ENCODE data around the gene LRCH3. TPM values are rescaled to one million over a fixed set of nuclear protein-coding genes. Genes with fewer than 3 reads are reported as not detected.

Gene LRCH3
- total and polyA plus RNA-seq, 12 donors: 7.1 to 33.2 (median 26.3) TPM

DNA sequence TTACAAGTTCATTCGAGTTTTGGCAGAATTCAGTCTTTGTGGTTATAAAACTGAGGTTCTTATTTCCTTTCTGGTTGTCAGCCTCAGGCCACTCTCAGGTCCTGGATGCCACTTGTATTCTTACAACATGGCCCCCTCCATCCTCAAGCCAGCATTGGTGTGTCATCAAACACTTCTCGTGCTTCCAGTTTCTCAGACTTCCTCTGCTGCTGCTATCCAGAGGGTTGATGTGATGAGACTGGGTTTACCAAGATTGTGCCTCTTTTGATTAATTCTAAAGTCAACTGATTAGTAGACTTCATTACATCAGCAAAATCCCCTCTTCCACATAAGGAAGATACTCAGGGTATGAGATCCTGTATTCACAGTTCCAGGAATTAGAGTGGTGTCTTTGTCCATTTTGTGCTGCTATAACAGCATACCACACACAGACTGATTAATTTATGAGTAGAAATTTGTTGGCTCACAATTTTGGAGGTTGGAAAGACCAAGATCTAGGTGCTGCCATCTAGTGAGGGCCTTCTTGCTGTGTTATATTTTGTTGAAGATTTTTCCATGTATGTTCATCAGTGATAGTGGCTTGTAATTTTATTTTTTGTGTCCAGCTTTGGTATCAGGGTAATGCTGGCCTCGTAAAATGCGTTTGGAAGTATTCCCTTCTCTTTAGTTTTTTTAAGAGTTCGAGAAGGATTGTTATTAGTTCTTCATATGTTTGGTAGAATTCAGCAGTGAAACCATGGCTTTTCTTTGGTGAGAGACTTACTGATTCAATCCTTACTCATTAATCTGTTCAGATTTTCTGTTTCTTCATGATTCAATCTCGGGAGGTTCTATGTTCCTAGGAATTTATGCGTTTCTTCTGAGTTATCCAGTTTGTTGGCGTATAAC, 11.1 kb downstream of the LRCH3 start:
- no peaks in the 10 kb centered on the region for H3K9me3 ChIP-seq
- intact Hi-C loops (cut with DNase I): no loop called here
- no peak for DNase-seq
- no peak overlapping the region for H3K27ac ChIP-seq
- TF ChIP-seq, protein P1, sequence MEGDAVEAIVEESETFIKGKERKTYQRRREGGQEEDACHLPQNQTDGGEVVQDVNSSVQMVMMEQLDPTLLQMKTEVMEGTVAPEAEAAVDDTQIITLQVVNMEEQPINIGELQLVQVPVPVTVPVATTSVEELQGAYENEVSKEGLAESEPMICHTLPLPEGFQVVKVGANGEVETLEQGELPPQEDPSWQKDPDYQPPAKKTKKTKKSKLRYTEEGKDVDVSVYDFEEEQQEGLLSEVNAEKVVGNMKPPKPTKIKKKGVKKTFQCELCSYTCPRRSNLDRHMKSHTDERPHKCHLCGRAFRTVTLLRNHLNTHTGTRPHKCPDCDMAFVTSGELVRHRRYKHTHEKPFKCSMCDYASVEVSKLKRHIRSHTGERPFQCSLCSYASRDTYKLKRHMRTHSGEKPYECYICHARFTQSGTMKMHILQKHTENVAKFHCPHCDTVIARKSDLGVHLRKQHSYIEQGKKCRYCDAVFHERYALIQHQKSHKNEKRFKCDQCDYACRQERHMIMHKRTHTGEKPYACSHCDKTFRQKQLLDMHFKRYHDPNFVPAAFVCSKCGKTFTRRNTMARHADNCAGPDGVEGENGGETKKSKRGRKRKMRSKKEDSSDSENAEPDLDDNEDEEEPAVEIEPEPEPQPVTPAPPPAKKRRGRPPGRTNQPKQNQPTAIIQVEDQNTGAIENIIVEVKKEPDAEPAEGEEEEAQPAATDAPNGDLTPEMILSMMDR (IDR thresholded peaks at IDR 0.05): peak in 6 of 9 donors; percentile 16 to 44 (median 30)
- ATAC-seq: peak in 1 of 8 donors; percentile 44
- no peak overlapping the region for H3K4me3 ChIP-seq
- peaks cover 7 to 52% (median 27%) of the 10 kb centered on the region in 9 donors for H3K4me1 ChIP-seq
- 67 to 76% methylated on average over 8 of the region's 8 CpGs for WGBS, 2 donors
- no peaks in the 10 kb centered on the region for H3K36me3 ChIP-seq
- no peaks in the 10 kb centered on the region for H3K27me3 ChIP-seq

DNA sequence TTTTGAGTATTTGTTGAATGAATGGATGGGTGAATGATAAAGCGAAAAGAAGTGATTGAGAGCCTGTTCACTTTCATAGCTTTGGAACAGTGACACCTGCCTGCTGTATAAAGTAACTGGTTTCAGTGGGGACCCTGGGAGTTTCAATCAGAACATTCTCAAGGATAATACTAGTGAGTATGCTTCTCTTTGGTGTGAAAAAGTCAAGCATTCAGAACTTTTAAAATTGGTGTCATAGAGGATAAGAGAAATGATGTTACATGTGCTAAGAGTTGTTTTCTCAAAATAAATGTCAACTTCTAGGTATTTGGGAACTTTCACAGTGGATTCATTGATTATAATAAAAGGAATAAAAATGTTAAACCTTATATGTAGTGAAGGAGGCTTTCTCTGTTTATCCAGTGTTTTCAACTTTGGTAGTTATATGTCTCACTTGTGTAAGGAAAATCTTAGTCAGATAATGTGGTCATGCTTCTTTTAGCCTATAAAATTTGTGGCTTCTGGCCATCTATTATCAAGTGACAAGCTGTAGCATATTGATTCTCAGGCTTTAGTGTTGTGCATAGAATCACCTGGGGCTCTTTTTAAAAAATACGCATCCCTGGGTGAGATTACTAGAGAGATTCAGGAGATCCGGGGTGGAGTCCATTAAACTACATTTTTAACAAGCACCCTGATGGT, 11.9 kb downstream of the LRCH3 start:
- intact Hi-C loops (cut with DNase I): no loop called here
- H3K4me3 ChIP-seq: no peak overlapping the region
- no peaks in the 10 kb centered on the region for H3K9me3 ChIP-seq
- H3K27me3 ChIP-seq: no peaks in the 10 kb centered on the region
- TF ChIP-seq, protein P1 (IDR thresholded peaks at IDR 0.05): peak in 1 of 9 donors; percentile 5
- DNase-seq: no peak
- no peaks in the 10 kb centered on the region for H3K36me3 ChIP-seq
- no peak overlapping the region for H3K27ac ChIP-seq
- H3K4me1 ChIP-seq: peaks cover 7 to 46% (median 26%) of the 10 kb centered on the region in 9 donors
- 93 to 95% methylated on average over 3 of the region's 3 CpGs for WGBS, 2 donors
- ATAC-seq: peak in 1 of 8 donors; percentile 29

DNA sequence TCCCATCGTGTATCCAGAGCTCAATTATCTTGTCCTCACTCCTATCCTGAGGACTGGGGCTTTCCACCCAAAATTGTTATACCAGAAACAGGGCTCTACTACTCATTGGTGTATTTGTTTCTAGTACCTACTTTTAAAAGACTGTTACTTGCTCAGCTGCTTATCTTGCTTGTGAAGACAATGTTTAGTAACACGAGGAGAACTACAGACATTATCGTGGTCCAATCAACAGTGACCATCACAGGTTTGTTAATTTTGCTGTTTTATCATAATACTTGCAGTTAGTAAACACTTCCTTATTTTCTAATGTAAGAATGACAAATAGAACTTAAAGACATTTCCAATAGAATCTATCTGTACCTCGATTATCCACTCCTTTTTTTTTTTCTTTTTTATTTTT, 13.5 kb downstream of the LRCH3 start:
- TF ChIP-seq, protein P1 (IDR thresholded peaks at IDR 0.05): no peak
- intact Hi-C loops (cut with DNase I): no loop called here
- Histone ChIP-seq H3K27ac (no peak overlapping the region), H3K27me3 (no peaks in the 10 kb centered on the region), H3K4me3 (no peak overlapping the region), H3K4me1 (peaks cover under 1 to 46% (median 25%) of the 10 kb centered on the region in 9 donors), H3K9me3 (no peaks in the 10 kb centered on the region), H3K36me3 (no peaks in the 10 kb centered on the region)
- no peak for ATAC-seq
- 76 to 77% methylated on average over 4 of the region's 4 CpGs for WGBS, 2 donors
- no peak for DNase-seq

DNA sequence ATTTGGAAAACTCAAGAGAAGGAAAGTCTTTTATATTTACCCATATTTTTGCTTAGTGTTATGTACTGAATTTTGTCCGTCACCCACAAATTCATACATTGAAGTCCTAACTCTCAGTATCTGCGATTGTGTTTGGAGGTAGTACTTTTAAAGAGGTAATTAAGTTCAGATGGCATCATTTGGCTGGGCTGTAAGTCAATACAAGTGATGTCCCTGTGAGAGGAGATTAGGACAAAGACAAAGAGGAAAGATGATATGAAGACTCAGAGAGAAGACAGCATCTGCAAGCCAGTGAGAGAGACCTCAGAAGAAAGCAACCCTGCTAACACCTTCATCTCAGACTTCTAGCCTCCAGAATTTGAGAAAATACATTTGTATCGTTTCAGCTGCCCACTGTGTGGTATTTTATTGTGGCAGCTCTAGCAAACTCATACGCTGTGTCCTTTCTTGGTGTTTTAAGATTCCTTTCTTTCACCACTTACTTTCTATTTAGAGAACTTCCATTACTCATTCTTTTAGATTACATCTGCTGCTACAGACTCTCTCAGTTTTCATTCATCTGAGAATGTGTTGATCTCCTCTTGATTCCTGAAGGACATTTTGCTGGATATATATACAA, 17.0 kb downstream of the LRCH3 start:
- TF ChIP-seq, protein P1 (IDR thresholded peaks at IDR 0.05): no peak
- intact Hi-C loops (cut with DNase I): no loop called here
- no peak overlapping the region for H3K4me3 ChIP-seq
- peaks cover 3 to 42% (median 33%) of the 10 kb centered on the region in 9 donors for H3K4me1 ChIP-seq
- no peaks in the 10 kb centered on the region for H3K9me3 ChIP-seq
- ATAC-seq (peak in 1 of 8 donors; percentile 22), DNase-seq (no peak)
- WGBS, 2 donors: 71 to 75% methylated on average over 4 of the region's 4 CpGs
- peak overlapping the region in 7 of 10 donors; percentile 1 to 50 (median 37) for H3K27ac ChIP-seq
- H3K36me3 ChIP-seq: no peaks in the 10 kb centered on the region
- H3K27me3 ChIP-seq: no peaks in the 10 kb centered on the region

Measured in heart right ventricle (tissue), 16 donors.